A549 treated with DMSO at 1 μM for 4 hours (cell line): ENCODE data around the gene RIIAD1. TPM values are rescaled to one million over a fixed set of nuclear protein-coding genes. Genes with fewer than 3 reads are reported as not detected.

ENCODE experiments used
- total RNA-seq: library from RNA; stranded (reverse); fragments of 200-300 nt; extraction: Qiagen RNA extraction; gene quantifications from 5 replicates; pipeline ENCODE4 v1.2.3, GENCODE V29; 2022; ENCODE audit warnings: low read depth

RIIAD1 gene, protein sequence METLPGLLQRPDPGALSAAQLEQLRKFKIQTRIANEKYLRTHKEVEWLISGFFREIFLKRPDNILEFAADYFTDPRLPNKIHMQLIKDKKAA
- total RNA-seq = not detected in 5 replicates

DNA sequence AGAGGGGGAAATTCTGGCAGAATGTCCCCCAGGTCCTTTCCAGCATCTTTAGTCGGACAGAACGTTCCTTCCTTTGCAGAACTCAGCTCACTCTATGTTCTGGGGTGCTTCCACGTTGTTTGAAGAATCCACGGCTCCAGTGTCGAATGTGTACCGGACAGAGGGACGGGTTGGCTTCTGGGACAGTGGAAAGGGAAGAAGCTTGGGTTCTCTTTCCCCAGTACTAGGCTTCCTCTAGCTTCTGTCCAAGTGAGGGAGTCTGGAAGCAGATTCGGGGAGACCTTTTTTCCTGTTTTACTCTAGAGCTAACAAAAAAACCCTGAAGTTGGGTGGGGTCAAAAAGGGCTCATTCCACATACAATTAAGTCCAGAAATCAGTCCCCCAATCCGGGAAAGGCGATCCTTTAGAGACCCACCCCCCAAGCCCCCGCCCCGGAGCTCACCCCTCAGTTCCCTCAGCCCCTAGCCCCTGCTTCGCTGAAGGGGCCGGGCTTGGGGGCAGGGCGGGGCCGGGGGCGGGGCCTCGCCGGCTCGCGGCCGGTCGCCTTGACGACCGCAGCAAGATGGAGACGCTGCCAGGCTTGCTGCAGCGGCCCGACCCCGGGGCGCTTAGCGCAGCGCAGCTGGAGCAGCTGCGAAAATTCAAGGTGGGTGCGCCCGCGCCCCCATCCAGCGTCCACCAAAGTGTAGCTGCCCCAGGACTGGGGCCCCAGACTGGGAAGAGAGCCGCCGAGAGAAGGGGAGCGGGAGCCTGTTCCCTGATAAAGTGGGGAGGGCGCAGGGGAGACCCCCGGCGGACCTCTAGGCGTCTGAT is at the start of gene RIIAD1:
Gene RIIAD1 (plus strand): TSS at position 549 of the 814 bp plus-strand sequence. CDS start 15 bp downstream, at position 564.

DNA sequence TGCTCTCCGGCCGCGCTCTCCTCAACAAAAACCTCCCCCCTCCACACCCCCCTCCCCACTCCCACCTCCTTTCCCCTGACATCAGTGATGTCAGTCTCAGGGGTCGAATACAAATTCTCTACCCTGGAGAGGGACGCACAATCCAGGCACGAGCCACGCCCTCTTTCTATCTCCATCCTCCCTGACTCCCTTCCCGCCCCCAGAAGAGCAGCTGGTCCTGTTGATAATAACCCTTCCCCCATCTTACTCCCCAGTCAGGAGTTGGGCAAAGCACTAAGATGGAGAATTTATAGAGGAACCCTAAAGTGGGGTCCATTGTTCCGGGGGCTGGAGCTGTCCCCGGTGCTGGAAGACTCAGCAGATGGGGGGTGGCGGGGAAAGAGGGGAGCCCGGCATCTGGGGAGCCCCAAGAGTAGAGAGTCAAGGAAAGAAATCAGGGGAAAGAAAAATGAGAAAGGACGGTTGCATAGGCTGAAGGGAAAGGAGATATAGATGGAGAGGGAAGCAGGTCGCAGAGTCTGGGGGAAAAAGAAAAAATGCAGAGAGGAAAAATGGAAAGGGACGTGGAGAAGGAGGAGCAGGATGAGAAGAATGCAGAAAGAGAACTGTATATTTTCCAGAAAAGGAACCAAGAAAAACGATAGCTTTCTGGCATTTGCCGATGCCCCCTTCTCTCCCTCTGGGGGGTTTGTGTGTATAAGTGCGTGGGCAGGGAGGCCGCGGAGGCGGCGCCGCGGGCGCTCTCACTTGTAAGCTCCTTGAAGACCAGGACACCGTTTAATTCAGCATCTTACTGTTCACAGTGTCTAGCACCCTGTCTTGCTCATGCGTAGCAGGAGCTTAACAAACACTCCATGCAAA is 4.3 kb upstream of the RIIAD1 start, which contains the start of gene CELF3:
Gene CELF3 (minus strand): TSS at position 33 of the 861 bp plus-strand sequence. CDS start 783 bp downstream, outside the sequence.

DNA sequence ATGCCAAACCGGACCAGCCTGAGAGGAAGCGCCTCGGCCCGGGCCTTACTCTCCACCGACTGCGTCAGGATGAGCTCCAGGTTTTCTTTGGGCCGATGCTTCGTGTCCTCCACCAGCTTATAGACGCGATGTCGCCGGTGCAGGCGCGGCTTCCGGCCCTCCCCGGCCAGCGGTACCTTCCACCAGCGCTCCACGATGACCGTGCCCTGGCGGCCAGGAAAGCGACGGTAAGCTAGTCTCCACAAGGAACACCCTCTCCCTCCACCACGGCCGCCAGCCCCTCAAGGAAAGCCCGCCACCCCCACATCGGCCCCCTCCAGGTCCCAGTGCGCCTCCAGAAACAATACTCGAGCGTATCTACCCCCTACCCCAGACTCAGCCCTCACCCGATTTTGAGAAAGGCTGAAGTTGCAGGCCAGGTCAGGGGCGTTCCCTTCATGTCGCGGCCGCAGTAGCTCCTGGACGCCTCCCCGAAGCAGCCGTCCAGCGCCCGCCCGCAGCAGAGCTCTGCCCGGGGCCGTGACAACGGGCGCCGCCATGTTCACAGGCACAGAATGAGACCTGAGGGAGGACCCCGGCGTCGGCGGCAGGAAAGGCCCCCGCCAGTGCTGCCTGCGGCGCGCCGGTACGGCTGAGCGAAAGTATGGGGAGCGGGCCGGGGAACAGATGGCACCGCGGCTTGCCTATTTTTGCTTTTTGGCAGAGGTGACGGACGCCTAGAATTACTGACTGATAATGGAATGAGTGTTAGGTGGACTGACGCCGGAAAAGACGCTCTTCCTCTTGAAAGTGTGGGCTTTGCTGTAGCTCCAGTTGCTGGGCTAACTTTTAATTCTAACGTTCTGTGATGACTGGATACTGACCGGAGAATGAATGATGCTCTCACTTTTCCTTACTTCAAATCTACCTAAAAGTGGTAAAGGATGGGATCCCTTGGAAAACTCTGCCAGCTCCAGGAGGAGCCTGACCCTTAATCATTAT is 41.9 kb downstream of the RIIAD1 start, which contains the start of gene MRPL9:
Gene MRPL9 (minus strand): TSS at position 556 of the 981 bp plus-strand sequence. CDS start 17 bp downstream, at position 539.

Other genes with a start within 250 kb of the RIIAD1 start
- gene CGN, start 210.1 kb upstream of the RIIAD1 start, total RNA-seq = 1.2 to 1.5 TPM (median 1.3 TPM) in 5 replicates
- gene TUFT1, start 181.2 kb upstream of the RIIAD1 start, total RNA-seq = 14.5 to 18.0 TPM (median 15.5 TPM) in 5 replicates
- gene SNX27, start 109.5 kb upstream of the RIIAD1 start, total RNA-seq = 8.6 to 10.3 TPM (median 9.5 TPM) in 5 replicates
- gene CELF3, start 4.7 kb upstream of the RIIAD1 start, total RNA-seq = 0.03 TPM in 1 of 5 replicates, not detected in the others
- 71.6 to 87.0 TPM (median 84.6 TPM) in 5 replicates for gene MRPL9, start 42.0 kb downstream of the RIIAD1 start, total RNA-seq
- gene TDRKH, start 69.0 kb downstream of the RIIAD1 start, total RNA-seq = 5.2 to 6.9 TPM (median 6.5 TPM) in 5 replicates
- not detected in 5 replicates for gene LINGO4, start 83.9 kb downstream of the RIIAD1 start, total RNA-seq
- 0.02 to 0.07 TPM (median 0.03 TPM) in 3 of 5 replicates, not detected in the others for gene RORC, start 110.3 kb downstream of the RIIAD1 start, total RNA-seq
- not detected in 5 replicates for gene C2CD4D, start 118.3 kb downstream of the RIIAD1 start, total RNA-seq
- gene THEM5, start 132.2 kb downstream of the RIIAD1 start, total RNA-seq = not detected in 5 replicates
- 13.3 to 15.5 TPM (median 13.8 TPM) in 5 replicates for gene THEM4, start 188.0 kb downstream of the RIIAD1 start, total RNA-seq